ENCODE measurements around the gene MCTP1.

Gene MCTP1

DNA sequence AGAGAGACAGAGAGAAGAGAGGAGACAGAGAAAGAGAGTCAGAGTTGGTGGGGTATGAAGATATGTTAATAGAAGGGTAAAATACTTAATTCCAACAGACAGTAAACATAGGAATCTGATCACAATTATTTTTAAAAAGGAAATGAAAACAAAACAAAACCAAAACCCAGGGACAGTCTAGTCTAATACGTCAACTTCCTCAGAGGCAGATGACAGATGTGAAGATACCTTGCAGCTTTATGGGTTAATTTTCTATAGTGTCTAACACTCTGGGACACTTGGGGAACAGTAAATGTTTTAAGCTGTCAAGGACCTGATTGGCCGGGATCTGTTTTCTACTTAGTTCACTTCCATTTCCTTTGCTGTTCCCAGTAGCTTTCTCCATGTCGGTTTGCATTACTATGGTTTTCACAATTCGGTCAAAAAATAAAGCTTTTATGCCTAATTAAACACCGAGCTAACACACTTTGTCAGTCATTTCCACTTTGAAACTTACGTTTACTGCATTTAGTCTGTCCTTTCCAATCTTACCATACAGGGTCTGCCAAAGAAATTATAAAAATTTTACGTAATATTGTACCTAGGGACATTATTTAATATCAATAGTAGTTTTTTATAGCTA, 216.5 kb downstream of the MCTP1 start:
- H3K9ac ChIP-seq = no peak overlapping the region
- no peaks in the 10 kb centered on the region for H3K9me3 ChIP-seq (ENCODE audit: control insufficient read depth, low read length)
- no peaks in the 10 kb centered on the region for H3K27me3 ChIP-seq (ENCODE audit: control insufficient read depth, insufficient read depth, low read length)
- H2AFZ ChIP-seq = no peak overlapping the region
- H3K4me1 ChIP-seq = no peaks in the 10 kb centered on the region
- peak overlapping the region; percentile 22 for H3K4me2 ChIP-seq (ENCODE audit: low read length)
- no peak overlapping the region for H3K4me3 ChIP-seq (ENCODE audit: low read depth, low read length)
- no peaks in the 10 kb centered on the region for H3K36me3 ChIP-seq (ENCODE audit: control insufficient read depth, insufficient read depth, low read length)
- H3K79me2 ChIP-seq = no peaks in the 10 kb centered on the region
- TF ChIP-seq, protein P1, sequence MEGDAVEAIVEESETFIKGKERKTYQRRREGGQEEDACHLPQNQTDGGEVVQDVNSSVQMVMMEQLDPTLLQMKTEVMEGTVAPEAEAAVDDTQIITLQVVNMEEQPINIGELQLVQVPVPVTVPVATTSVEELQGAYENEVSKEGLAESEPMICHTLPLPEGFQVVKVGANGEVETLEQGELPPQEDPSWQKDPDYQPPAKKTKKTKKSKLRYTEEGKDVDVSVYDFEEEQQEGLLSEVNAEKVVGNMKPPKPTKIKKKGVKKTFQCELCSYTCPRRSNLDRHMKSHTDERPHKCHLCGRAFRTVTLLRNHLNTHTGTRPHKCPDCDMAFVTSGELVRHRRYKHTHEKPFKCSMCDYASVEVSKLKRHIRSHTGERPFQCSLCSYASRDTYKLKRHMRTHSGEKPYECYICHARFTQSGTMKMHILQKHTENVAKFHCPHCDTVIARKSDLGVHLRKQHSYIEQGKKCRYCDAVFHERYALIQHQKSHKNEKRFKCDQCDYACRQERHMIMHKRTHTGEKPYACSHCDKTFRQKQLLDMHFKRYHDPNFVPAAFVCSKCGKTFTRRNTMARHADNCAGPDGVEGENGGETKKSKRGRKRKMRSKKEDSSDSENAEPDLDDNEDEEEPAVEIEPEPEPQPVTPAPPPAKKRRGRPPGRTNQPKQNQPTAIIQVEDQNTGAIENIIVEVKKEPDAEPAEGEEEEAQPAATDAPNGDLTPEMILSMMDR (IDR thresholded peaks at IDR 0.05) = no peak
- no peak overlapping the region for H3K27ac ChIP-seq

DNA sequence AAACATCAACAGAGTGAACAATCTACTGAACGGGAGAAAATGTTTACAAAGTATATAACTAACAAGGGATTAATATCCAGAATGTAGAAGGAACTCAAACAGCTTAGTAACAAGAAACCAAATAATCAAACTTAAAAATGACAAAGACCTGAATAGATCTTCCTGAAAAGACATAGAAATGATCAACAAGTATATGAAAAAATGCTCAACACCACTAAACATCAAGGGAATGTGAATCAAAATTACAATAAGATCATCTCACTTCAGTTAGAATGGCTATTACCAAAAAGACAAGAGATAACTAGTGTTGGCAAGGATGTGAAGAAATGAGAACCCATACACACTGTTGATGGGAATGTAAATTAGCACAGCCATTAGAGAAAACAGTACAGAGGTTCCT, 218.8 kb downstream of the MCTP1 start:
- H3K79me2 ChIP-seq = no peaks in the 10 kb centered on the region
- TF ChIP-seq, protein P1 (IDR thresholded peaks at IDR 0.05) = no peak
- no peak overlapping the region for H3K4me2 ChIP-seq (ENCODE audit: low read length)
- H3K36me3 ChIP-seq (ENCODE audit: control insufficient read depth, insufficient read depth, low read length) = no peaks in the 10 kb centered on the region
- H3K9me3 ChIP-seq (ENCODE audit: control insufficient read depth, low read length) = no peaks in the 10 kb centered on the region
- no peak overlapping the region for H3K4me3 ChIP-seq (ENCODE audit: low read depth, low read length)
- H3K4me1 ChIP-seq = no peaks in the 10 kb centered on the region
- no peak overlapping the region for H2AFZ ChIP-seq
- H3K27ac ChIP-seq = no peak overlapping the region
- no peak overlapping the region for H3K9ac ChIP-seq
- H3K27me3 ChIP-seq (ENCODE audit: control insufficient read depth, insufficient read depth, low read length) = no peaks in the 10 kb centered on the region

- Histone ChIP-seq H3K79me2 (no peaks in the 10 kb centered on the region), H3K9ac (no peak overlapping the region), H3K4me1 (no peaks in the 10 kb centered on the region), H3K36me3 (ENCODE audit: control insufficient read depth, insufficient read depth, low read length) (no peaks in the 10 kb centered on the region), H2AFZ (no peak overlapping the region), H3K9me3 (ENCODE audit: control insufficient read depth, low read length) (no peaks in the 10 kb centered on the region), H3K27ac (no peak overlapping the region), H3K27me3 (ENCODE audit: control insufficient read depth, insufficient read depth, low read length) (no peaks in the 10 kb centered on the region), H3K4me2 (ENCODE audit: low read length) (no peak overlapping the region), H3K4me3 (ENCODE audit: low read depth, low read length) (no peak overlapping the region)
- TF ChIP-seq, protein P1 (IDR thresholded peaks at IDR 0.05) = no peak
Measured at GRCh38 chr5:95063492-95063891, 221.4 kb downstream of the MCTP1 start.

DNA sequence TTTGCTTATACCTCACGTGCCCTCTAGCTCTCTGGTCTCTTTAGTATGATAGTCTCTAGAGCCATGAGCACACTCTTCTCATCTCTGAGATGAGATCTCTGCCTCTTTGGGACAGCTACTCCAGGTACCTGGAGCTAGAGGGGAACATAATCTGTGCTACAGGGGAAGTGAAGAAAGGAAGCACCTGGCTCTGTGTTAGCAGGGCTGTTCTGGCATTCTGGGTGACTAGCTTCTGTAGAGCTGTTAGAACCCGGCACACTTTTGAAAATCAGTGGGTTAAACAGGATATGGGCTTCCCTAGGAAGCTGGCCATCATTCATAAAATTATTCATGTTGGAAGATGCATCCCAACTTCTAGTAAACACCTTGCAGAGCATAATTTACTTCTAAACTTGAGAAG, 224.8 kb downstream of the MCTP1 start:
- TF ChIP-seq, protein P1 (IDR thresholded peaks at IDR 0.05) = no peak
- no peaks in the 10 kb centered on the region for H3K4me1 ChIP-seq
- no peaks in the 10 kb centered on the region for H3K79me2 ChIP-seq
- no peak overlapping the region for H3K9ac ChIP-seq
- no peak overlapping the region for H3K4me3 ChIP-seq (ENCODE audit: low read depth, low read length)
- no peaks in the 10 kb centered on the region for H3K36me3 ChIP-seq (ENCODE audit: control insufficient read depth, insufficient read depth, low read length)
- no peak overlapping the region for H3K27ac ChIP-seq
- no peaks in the 10 kb centered on the region for H3K27me3 ChIP-seq (ENCODE audit: control insufficient read depth, insufficient read depth, low read length)
- no peaks in the 10 kb centered on the region for H3K9me3 ChIP-seq (ENCODE audit: control insufficient read depth, low read length)
- no peak overlapping the region for H3K4me2 ChIP-seq (ENCODE audit: low read length)
- no peak overlapping the region for H2AFZ ChIP-seq

DNA sequence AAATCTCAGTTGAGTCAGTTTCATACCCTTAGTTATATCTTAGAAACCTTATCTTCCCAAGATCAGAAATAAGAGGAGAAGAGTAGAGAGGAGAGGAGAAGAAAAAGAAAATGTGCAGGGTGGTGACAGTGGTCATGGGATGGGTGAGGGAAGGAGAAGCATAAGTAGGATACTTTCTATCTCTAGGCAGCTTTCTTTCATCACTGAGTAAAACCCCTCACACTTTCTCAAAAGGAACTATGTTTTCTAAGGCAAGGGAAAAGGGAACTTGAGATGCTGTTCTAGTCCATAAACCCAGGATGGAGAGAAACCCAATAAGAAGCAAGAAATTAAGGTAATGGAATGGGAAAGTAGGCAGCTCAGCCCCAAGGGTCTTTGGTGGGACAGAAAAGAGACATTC, 225.3 kb downstream of the MCTP1 start:
- no peaks in the 10 kb centered on the region for H3K4me1 ChIP-seq
- H3K4me2 ChIP-seq (ENCODE audit: low read length) = no peak overlapping the region
- no peaks in the 10 kb centered on the region for H3K79me2 ChIP-seq
- H3K9ac ChIP-seq = no peak overlapping the region
- TF ChIP-seq, protein P1 (IDR thresholded peaks at IDR 0.05) = no peak
- H3K27me3 ChIP-seq (ENCODE audit: control insufficient read depth, insufficient read depth, low read length) = no peaks in the 10 kb centered on the region
- H3K4me3 ChIP-seq (ENCODE audit: low read depth, low read length) = no peak overlapping the region
- H3K36me3 ChIP-seq (ENCODE audit: control insufficient read depth, insufficient read depth, low read length) = no peaks in the 10 kb centered on the region
- H3K27ac ChIP-seq = no peak overlapping the region
- H2AFZ ChIP-seq = no peak overlapping the region
- H3K9me3 ChIP-seq (ENCODE audit: control insufficient read depth, low read length) = no peaks in the 10 kb centered on the region

All from parathyroid adenoma (tissue), 2 donors.